K562 (cell line): ENCODE results near the gene BRAT1. TPM values are rescaled to one million over a fixed set of nuclear protein-coding genes. Genes with fewer than 3 reads are reported as not detected.
A peak's percentile ranks its signal among the peaks of the same experiment; 100 is the strongest.

ENCODE experiments used
- CTBP1 ChIP-seq: fragments of 450-650 bp; IDR thresholded peaks from 2 replicates; pipeline ENCODE4 v1.6.1; 2016; ENCODE audit warnings: borderline replicate concordance
- CXXC5 ChIP-seq: fragments of 250-450 bp; sonication (Bioruptor Pico); IDR thresholded peaks from 2 replicates; pipeline ENCODE4 v1.8.0; 2022; ENCODE audit warnings: inconsistent platforms, mild to moderate bottlenecking, moderate library complexity
- FOSL1 ChIP-seq: fragments of 200-800 bp; sonication (Bioruptor generic); conservative IDR thresholded peaks from 2 replicates; pipeline ENCODE4 v1.6.1; 2016; ENCODE audit warnings: missing genetic modification characterization, missing compliant biosample characterization
- GMEB1 ChIP-seq: fragments of 250-450 bp; sonication (Bioruptor Pico); IDR thresholded peaks from 2 replicates; pipeline ENCODE4 v1.4.0; 2020; ENCODE audit warnings: mild to moderate bottlenecking
- HMG20B ChIP-seq: fragments of 250-450 bp; sonication (Bioruptor Pico); IDR thresholded peaks from 2 replicates; pipeline ENCODE4 v1.5.0; 2021; ENCODE audit warnings: mild to moderate bottlenecking
- LEF1 ChIP-seq: fragments of 450-650 bp; IDR thresholded peaks from 2 replicates; pipeline ENCODE4 v1.6.1; 2016; ENCODE audit warnings: mild to moderate bottlenecking
- MAZ ChIP-seq, 2 experiments: fragments of 450-650 bp in 1 of 2; sonication (generic) in 1 of 2; formaldehyde crosslinking; IDR thresholded peaks in 1 of 2; conservative IDR thresholded peaks in 1 of 2; 2 replicates each; pipeline versions ENCODE4 v1.4.0 to v1.5.0; 2020; ENCODE audit warnings: mild to moderate bottlenecking in 1 of 2, missing genetic modification reagents in 1 of 2
- NCOA2 ChIP-seq, 2 experiments: fragments of 450-650 bp; IDR thresholded peaks; 2 replicates each; pipeline ENCODE4 v1.6.1; 2018; ENCODE audit warnings: mild to moderate bottlenecking in 2 of 2, moderate library complexity in 1 of 2; ENCODE audit not compliant: partially characterized antibody in 2 of 2
- NR2C2 ChIP-seq, 2 experiments: fragments of 200-800 bp in 1 of 2; sonication (Bioruptor generic) in 1 of 2; sonication (generic) in 1 of 2; formaldehyde crosslinking in 1 of 2; IDR thresholded peaks; 2 replicates each; pipeline versions ENCODE4 v1.6.1 to v1.8.0; 2016 to 2022; ENCODE audit warnings: mild to moderate bottlenecking in 1 of 2, missing compliant biosample characterization in 1 of 2, missing genetic modification characterization in 1 of 2, missing genetic modification reagents in 1 of 2
- PML ChIP-seq: IDR thresholded peaks from 2 replicates; pipeline ENCODE4 v1.6.1; 2012; ENCODE audit warnings: low read length, inconsistent platforms
- POLR2G ChIP-seq: fragments of 200-400 bp; formaldehyde crosslinking; IDR thresholded peaks from 2 replicates; pipeline ENCODE4 v1.6.1; 2017; ENCODE audit warnings: low read depth, mild to moderate bottlenecking, antibody characterized with exemption, low read length, moderate library complexity
- RAD21 ChIP-seq, 2 experiments: fragments of 250-450 bp in 1 of 2; fragments of 450-650 bp in 1 of 2; sonication (Bioruptor Pico) in 1 of 2; formaldehyde crosslinking in 1 of 2; IDR thresholded peaks in 1 of 2; conservative IDR thresholded peaks in 1 of 2; 2 replicates each; pipeline versions ENCODE4 v1.4.0 to v1.8.0; 2020 to 2022; ENCODE audit warnings: mild to moderate bottlenecking in 2 of 2, moderate library complexity in 1 of 2
- SMARCA4 ChIP-seq: fragments of 450-650 bp; IDR thresholded peaks from 2 replicates; pipeline ENCODE4 v1.6.1; 2016
- TFE3 ChIP-seq: fragments of 450-650 bp; formaldehyde crosslinking; IDR thresholded peaks from 2 replicates; pipeline ENCODE4 v1.4.0; 2020; ENCODE audit warnings: mild to moderate bottlenecking, mixed read lengths
- ZFP91 ChIP-seq: sonication (generic); formaldehyde crosslinking; IDR thresholded peaks from 2 replicates; pipeline ENCODE4 v1.8.0; 2022; ENCODE audit warnings: mild to moderate bottlenecking, missing genetic modification reagents
- ZNF263 ChIP-seq: sonication (generic); formaldehyde crosslinking; IDR thresholded peaks from 2 replicates; pipeline ENCODE4 v1.8.0; 2022; ENCODE audit warnings: mild to moderate bottlenecking, missing genetic modification reagents, borderline replicate concordance
- polyA plus RNA-seq, 8 experiments: library from polyadenylated mRNA; depleted of rRNA in 4 of 8; stranded (reverse) in 5 of 8; unstranded in 3 of 8; fragments of >200 nt; fragmentation: Nextera tagmentation in 2 of 8; fragmentation: Illumina TruSeq in 1 of 8; extraction: Ambion mirVana in 2 of 8; extraction: Trizol in 1 of 8; gene quantifications; 2 replicates each; pipeline versions ENCODE4 v1.2.1 to v1.2.3, GENCODE V29; 2011 to 2014; ENCODE audit warnings: inconsistent platforms in 1 of 8, missing spikeins in 1 of 8
- total RNA-seq, 7 experiments: library from RNA; depleted of rRNA in 6 of 7; stranded (reverse); fragments of >200 nt in 6 of 7; fragmentation: Illumina TruSeq in 2 of 7; extraction: Trizol in 2 of 7; gene quantifications; 2 replicates each; pipeline versions ENCODE4 v1.2.1 to v1.2.3, GENCODE V29; 2011 to 2021; ENCODE audit warnings: low replicate concordance in 1 of 7
- TF ChIP-seq, protein P1 (sequence below): fragments of 450-650 bp; IDR thresholded peaks from 2 replicates; pipeline ENCODE4 v1.6.1; 2016; ENCODE audit warnings: antibody characterized with exemption
- TF ChIP-seq, protein P2 (sequence below): fragments of 450-650 bp; IDR thresholded peaks from 2 replicates; pipeline ENCODE4 v1.6.1; 2014; ENCODE audit warnings: low read depth, mild to moderate bottlenecking, moderate library complexity, borderline replicate concordance

The BRAT1 gene
- total and polyA plus RNA-seq, 9 of the 15 experiments (the other 6 are each of a cell fraction or from before 2014, with no cell fraction given) = 0.13 to 49.6 (median 10.5) TPM

GRCh38 chr7:2558629-2559282 is 3.4 kb upstream of the BRAT1 start, which contains the start of gene IQCE (continued):
- TF ChIP-seq, protein P1, sequence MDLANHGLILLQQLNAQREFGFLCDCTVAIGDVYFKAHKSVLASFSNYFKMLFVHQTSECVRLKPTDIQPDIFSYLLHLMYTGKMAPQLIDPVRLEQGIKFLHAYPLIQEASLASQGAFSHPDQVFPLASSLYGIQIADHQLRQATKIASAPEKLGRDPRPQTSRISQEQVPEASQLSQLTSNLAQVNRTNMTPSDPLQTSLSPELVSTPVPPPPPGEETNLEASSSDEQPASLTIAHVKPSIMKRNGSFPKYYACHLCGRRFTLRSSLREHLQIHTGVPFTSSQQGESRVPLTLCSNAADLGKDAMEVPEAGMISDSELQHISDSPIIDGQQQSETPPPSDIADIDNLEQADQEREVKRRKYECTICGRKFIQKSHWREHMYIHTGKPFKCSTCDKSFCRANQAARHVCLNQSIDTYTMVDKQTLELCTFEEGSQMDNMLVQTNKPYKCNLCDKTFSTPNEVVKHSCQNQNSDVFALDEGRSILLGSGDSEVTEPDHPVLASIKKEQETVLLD = no peak; the same call in 1 of the 2 replicates
- TF ChIP-seq NCOA2 (IDR thresholded peaks at IDR 0.05; ENCODE audit: partially characterized antibody in 2 of 2) (no peak), CXXC5 (peak; percentile 86), ZNF263 (CRISPR knock-in tag) (peak; percentile 83; the same call in 1 of the 2 replicates), FOSL1 (peak; percentile 30; the same call in 1 of the 2 replicates), POLR2G (peak; percentile 59; the same call in 1 of the 2 replicates), LEF1 (no peak), ZFP91 (CRISPR knock-in tag) (no peak), HMG20B (CRISPR knock-in tag) (no peak), SMARCA4 (no peak), CTBP1 (peak; percentile 57; the same call in 1 of the 2 replicates), NR2C2 (CRISPR knock-in tag; IDR thresholded peaks at IDR 0.05) (peak; percentile 83), NR2C2 (tag; IDR thresholded peaks at IDR 0.05) (peak; percentile 95), TFE3 (no peak), MAZ (CRISPR knock-in tag; conservative IDR thresholded peaks at IDR 0.05 in 1 of 2, IDR thresholded peaks at IDR 0.05 in 1 of 2) (peak; percentile 39 to 81; a peak in 2 of 4 replicates), PML (peak; percentile 10; the same call in 1 of the 2 replicates), GMEB1 (CRISPR knock-in tag) (no peak), RAD21 (CRISPR knock-in tag; conservative IDR thresholded peaks at IDR 0.05 in 1 of 2, IDR thresholded peaks at IDR 0.05 in 1 of 2) (no peak)
- TF ChIP-seq, protein P2, sequence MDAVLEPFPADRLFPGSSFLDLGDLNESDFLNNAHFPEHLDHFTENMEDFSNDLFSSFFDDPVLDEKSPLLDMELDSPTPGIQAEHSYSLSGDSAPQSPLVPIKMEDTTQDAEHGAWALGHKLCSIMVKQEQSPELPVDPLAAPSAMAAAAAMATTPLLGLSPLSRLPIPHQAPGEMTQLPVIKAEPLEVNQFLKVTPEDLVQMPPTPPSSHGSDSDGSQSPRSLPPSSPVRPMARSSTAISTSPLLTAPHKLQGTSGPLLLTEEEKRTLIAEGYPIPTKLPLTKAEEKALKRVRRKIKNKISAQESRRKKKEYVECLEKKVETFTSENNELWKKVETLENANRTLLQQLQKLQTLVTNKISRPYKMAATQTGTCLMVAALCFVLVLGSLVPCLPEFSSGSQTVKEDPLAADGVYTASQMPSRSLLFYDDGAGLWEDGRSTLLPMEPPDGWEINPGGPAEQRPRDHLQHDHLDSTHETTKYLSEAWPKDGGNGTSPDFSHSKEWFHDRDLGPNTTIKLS = peak; percentile 21; the same call in 1 of the 2 replicates
